Endothelial cell of umbilical vein (primary cell): Measurements from ENCODE around the gene PTPN14. TPM values are rescaled to one million over a fixed set of nuclear protein-coding genes. Genes with fewer than 3 reads are reported as not detected.

ENCODE experiments used
- BruUV-seq: library from RNA; stranded (reverse); fragments of 400-500 nt; replicated peaks from 2 replicates; lab custom pipeline; 2021; lab: Mats Ljungman, UMichigan
- CTCF ChIA-PET: fragments of 300-600, 350-600 bp; sonication (Branson Sonifier 250); formaldehyde crosslinking; loops from one replicate; lab custom pipeline; 2021; ENCODE audit warnings: antibody characterized with exemption, inconsistent platforms; lab: Charles Lee
- POLR2A ChIA-PET: fragments of 300-600, 350-600 bp; sonication (Branson Sonifier 250); formaldehyde crosslinking; loops from one replicate; lab custom pipeline; 2021; ENCODE audit warnings: antibody characterized with exemption, inconsistent platforms; lab: Charles Lee
- DNase-seq: peaks from one replicate; pipeline ENCODE4 v3.0.0-alpha.2; 2011; ENCODE audit warnings: low read depth, low spot score
- FAIRE-seq: peaks from 2 replicates; lab custom pipeline; 2011; peaks lifted over from hg19 to GRCh38; lab: Jason Lieb, UNC
- H2AFZ ChIP-seq: 2 replicates; pipeline ENCODE4 v1.6.0; 2012; ENCODE audit warnings: low read depth, low read length, control low read depth, inconsistent platforms
- H3K27ac ChIP-seq: 2 replicates; pipeline ENCODE4 v1.5.1; 2011; ENCODE audit warnings: low read depth, mild to moderate bottlenecking, control low read depth, low read length, moderate library complexity; ENCODE audit not compliant: insufficient read depth
- H3K27me3 ChIP-seq, 2 experiments: 2 replicates each; pipeline versions ENCODE4 v1.6.0 to v1.6.1; 2011; ENCODE audit warnings: low read length in 2 of 2, mixed read lengths in 1 of 2; ENCODE audit not compliant: control insufficient read depth in 2 of 2, insufficient read depth in 2 of 2
- H3K36me3 ChIP-seq, 2 experiments: 2 replicates in 1 of 2; 3 replicates in 1 of 2; pipeline ENCODE4 v1.5.1; 2011; ENCODE audit warnings: low read length in 2 of 2, mild to moderate bottlenecking in 1 of 2, moderate library complexity in 1 of 2; ENCODE audit not compliant: control insufficient read depth in 2 of 2, insufficient read depth in 2 of 2; ENCODE audit errors: extremely low read depth in 1 of 2
- H3K4me1 ChIP-seq: 3 replicates; pipeline ENCODE4 v1.5.1; 2011; ENCODE audit warnings: mild to moderate bottlenecking, low read length; ENCODE audit not compliant: control insufficient read depth, insufficient read depth; ENCODE audit errors: extremely low read depth
- H3K4me2 ChIP-seq: 2 replicates; pipeline ENCODE4 v1.6.1; 2011; ENCODE audit warnings: low read length, control low read depth, mixed read lengths; ENCODE audit not compliant: insufficient read depth
- H3K4me3 ChIP-seq, 3 experiments: fragments of 200-600 bp in 1 of 3; sonication (generic), shearing (Covaris generic) in 1 of 3; replicated peaks in 1 of 3; 2 replicates each; pipeline ENCODE4 v1.5.1; 2011 to 2016; ENCODE audit warnings: control low read depth in 3 of 3, low read length in 3 of 3, mild to moderate bottlenecking in 2 of 3, inconsistent platforms in 1 of 3, low read depth in 1 of 3, moderate library complexity in 1 of 3; ENCODE audit not compliant: insufficient read depth in 1 of 3
- H3K79me2 ChIP-seq: 2 replicates; pipeline ENCODE4 v1.6.0; 2012; ENCODE audit warnings: low read length, inconsistent platforms; ENCODE audit not compliant: control insufficient read depth, insufficient read depth
- H3K9ac ChIP-seq: replicated peaks from 2 replicates; pipeline ENCODE3; 2011; ENCODE audit warnings: low read length, control low read depth; ENCODE audit not compliant: insufficient read depth; ENCODE audit errors: extremely low read depth
- H3K9me1 ChIP-seq: replicated peaks from 3 replicates; pipeline ENCODE4 v1.6.0; 2011; ENCODE audit warnings: mild to moderate bottlenecking, low read length; ENCODE audit not compliant: control insufficient read depth, insufficient read depth; ENCODE audit errors: extremely low read depth
- H3K9me3 ChIP-seq: replicated peaks from 2 replicates; pipeline ENCODE4 v1.5.1; 2012; ENCODE audit warnings: low read length, inconsistent platforms; ENCODE audit not compliant: control insufficient read depth, insufficient read depth
- H4K20me1 ChIP-seq: replicated peaks from 2 replicates; pipeline ENCODE3; 2011; ENCODE audit warnings: mild to moderate bottlenecking, low read length; ENCODE audit not compliant: control insufficient read depth, insufficient read depth; ENCODE audit errors: extremely low read depth
- CTCF ChIP-seq, 2 donors: IDR thresholded peaks; 1 replicate in 1 of 2; 2 replicates in 1 of 2; pipeline ENCODE4 v1.5.1; 2011; ENCODE audit warnings: low read length in 2 of 2, mild to moderate bottlenecking in 2 of 2, moderate library complexity in 2 of 2, control low read depth in 1 of 2, inconsistent platforms in 1 of 2, low read depth in 1 of 2; ENCODE audit not compliant: insufficient read depth in 1 of 2; ENCODE audit errors: extremely low read depth in 1 of 2
- EZH2 ChIP-seq: IDR thresholded peaks from 2 replicates; pipeline ENCODE4 v1.6.1; 2012; ENCODE audit warnings: borderline replicate concordance, low read depth, mild to moderate bottlenecking, moderate library complexity, low read length, inconsistent platforms; ENCODE audit not compliant: severe bottlenecking
- FOS ChIP-seq: IDR thresholded peaks from 2 replicates; pipeline ENCODE4 v1.6.1; 2011; ENCODE audit warnings: mild to moderate bottlenecking, low read length, moderate library complexity, borderline replicate concordance; ENCODE audit not compliant: insufficient read depth
- GATA2 ChIP-seq: IDR thresholded peaks from 2 replicates; pipeline ENCODE4 v1.7.0; 2011; ENCODE audit warnings: low read depth, mild to moderate bottlenecking, moderate library complexity, mixed read lengths, low read length; ENCODE audit not compliant: insufficient read length, insufficient read depth
- JUN ChIP-seq: IDR thresholded peaks from 2 replicates; pipeline ENCODE4 v1.6.1; 2011; ENCODE audit warnings: borderline replicate concordance, low read depth; ENCODE audit not compliant: insufficient read length, insufficient read depth
- MAX ChIP-seq: IDR thresholded peaks from 2 replicates; pipeline ENCODE4 v1.6.1; 2011; ENCODE audit not compliant: insufficient read depth, insufficient read length
- MYC ChIP-seq: IDR thresholded peaks from one replicate; pipeline ENCODE4 v1.6.1; 2011; ENCODE audit warnings: mild to moderate bottlenecking, low read depth, low read length
- POLR2A ChIP-seq: IDR thresholded peaks from 2 replicates; pipeline ENCODE4 v1.6.1; 2012; ENCODE audit warnings: low read depth, mild to moderate bottlenecking, control low read depth, low read length
- POLR2AphosphoS5 ChIP-seq: IDR thresholded peaks from 2 replicates; pipeline ENCODE4 v1.6.1; 2012; ENCODE audit warnings: low read depth, mild to moderate bottlenecking, control low read depth, low read length, moderate library complexity; ENCODE audit not compliant: insufficient read depth
- dilution Hi-C: fragments of 300-500 bp; cut with MboI; formaldehyde crosslinking; loops from one replicate; pipeline ENCODE4 v1.15.0; 2019; ENCODE audit warnings: low sequenced_read_pairs; ENCODE audit not compliant: extremely low pct_ligation_motif_present
- intact Hi-C: fragments of 100-400 bp; cut with micrococcal nuclease; formaldehyde crosslinking; loops from one replicate; pipeline ENCODE4 v1.10.0; 2022
- polyA plus RNA-seq, 4 experiments: library from polyadenylated mRNA; depleted of rRNA in 3 of 4; stranded (reverse) in 3 of 4; unstranded in 1 of 4; fragments of >200 nt; gene quantifications; 2 replicates each; pipeline versions ENCODE4 v1.2.1 to v1.2.3, GENCODE V29; 2011 to 2012; ENCODE audit warnings: missing spikeins in 1 of 4
- total RNA-seq: library from RNA; stranded (reverse); gene quantifications from 2 replicates; pipeline ENCODE4 v1.2.3, GENCODE V29; 2021

Gene PTPN14
- total and polyA plus RNA-seq, 2 donors (not counting 3 experiments of a cell fraction or from before 2014, with no cell fraction given) = 18.5 to 93.0 TPM

GRCh38 chr1:214383381-214384372, 167.7 kb downstream of the PTPN14 start:
- H2AFZ ChIP-seq = no peak overlapping the region
- DNase-seq (no peak), FAIRE-seq (no peak)
- H3K36me3 ChIP-seq = peaks cover 28% of the 10 kb centered on the region in 2 experiments
- H3K9me1 ChIP-seq = no peaks in the 10 kb centered on the region
- ChIA-PET POLR2A (no interaction called here), CTCF (no interaction called here)
- H4K20me1 ChIP-seq = no peaks in the 10 kb centered on the region
- no peak overlapping the region for H3K4me3 ChIP-seq
- no peak overlapping the region for H3K27ac ChIP-seq
- no peak overlapping the region for H3K4me2 ChIP-seq
- peaks cover 4% of the 10 kb centered on the region for H3K79me2 ChIP-seq
- BruUV-seq = no TSS peak
- intact Hi-C loops (no loop called here), dilution Hi-C loops (no loop called here)
- H3K27me3 ChIP-seq = no peaks in the 10 kb centered on the region
- no peak overlapping the region for H3K9ac ChIP-seq
- H3K9me3 ChIP-seq = no peaks in the 10 kb centered on the region
- H3K4me1 ChIP-seq = no peaks in the 10 kb centered on the region
- TF ChIP-seq CTCF (IDR thresholded peaks at IDR 0.05; ENCODE audit: extremely low read depth in 1 of 2, insufficient read depth in 1 of 2, low read depth in 1 of 2, low read length in 2 of 2) (no peak), GATA2 (no peak), MAX (no peak), EZH2 (no peak), FOS (no peak), JUN (no peak), MYC (no peak), POLR2AphosphoS5 (no peak), POLR2A (no peak)
